ENCODE data around the gene ELMO1. TPM values are rescaled to one million over a fixed set of nuclear protein-coding genes. Genes with fewer than 3 reads are reported as not detected.

Gene ELMO1
- total RNA-seq, 1 donor from 2014 or later: 151 TPM

GRCh38 chr7:36887969-36888368 lies 560.7 kb downstream of the ELMO1 start:
- DNase-seq (ENCODE audit: low spot score): no peak
- H3K36me3 Mint-ChIP-seq (ENCODE audit: low read depth, unreplicated experiment): peaks cover 48% of the 10 kb centered on the region
- no peaks in the 10 kb centered on the region for H3K9me3 Mint-ChIP-seq (ENCODE audit: unreplicated experiment)
- no peak for TF ChIP-seq CTCF (IDR thresholded peaks at IDR 0.05; ENCODE audit: unreplicated experiment)
- peaks cover 3% of the 10 kb centered on the region for H3K27me3 Mint-ChIP-seq (ENCODE audit: unreplicated experiment)
- no peak overlapping the region for H3K27ac Mint-ChIP-seq (ENCODE audit: unreplicated experiment)
- no peak overlapping the region for H3K4me3 Mint-ChIP-seq (ENCODE audit: unreplicated experiment)
- no peaks in the 10 kb centered on the region for H3K4me1 Mint-ChIP-seq (ENCODE audit: unreplicated experiment)

- no peak overlapping the region for H3K4me3 Mint-ChIP-seq (ENCODE audit: unreplicated experiment)
- no peak for TF ChIP-seq CTCF (IDR thresholded peaks at IDR 0.05; ENCODE audit: unreplicated experiment)
- H3K27me3 Mint-ChIP-seq (ENCODE audit: unreplicated experiment): peaks cover 3% of the 10 kb centered on the region
- no peak for DNase-seq (ENCODE audit: low spot score)
- no peak overlapping the region for H3K27ac Mint-ChIP-seq (ENCODE audit: unreplicated experiment)
- H3K9me3 Mint-ChIP-seq (ENCODE audit: unreplicated experiment): no peaks in the 10 kb centered on the region
- H3K4me1 Mint-ChIP-seq (ENCODE audit: unreplicated experiment): no peaks in the 10 kb centered on the region
- H3K36me3 Mint-ChIP-seq (ENCODE audit: low read depth, unreplicated experiment): peaks cover 47% of the 10 kb centered on the region
Observed at GRCh38 chr7:36887233-36887632, 561.4 kb downstream of the ELMO1 start.

GRCh38 chr7:36884910-36885309 lies 563.8 kb downstream of the ELMO1 start:
- Mint-ChIP-seq H3K27me3 (ENCODE audit: unreplicated experiment) (no peaks in the 10 kb centered on the region), H3K4me3 (ENCODE audit: unreplicated experiment) (no peak overlapping the region), H3K27ac (ENCODE audit: unreplicated experiment) (no peak overlapping the region), H3K9me3 (ENCODE audit: unreplicated experiment) (no peaks in the 10 kb centered on the region), H3K4me1 (ENCODE audit: unreplicated experiment) (no peaks in the 10 kb centered on the region), H3K36me3 (ENCODE audit: low read depth, unreplicated experiment) (peaks cover 47% of the 10 kb centered on the region)
- TF ChIP-seq CTCF (IDR thresholded peaks at IDR 0.05; ENCODE audit: unreplicated experiment): no peak
- no peak for DNase-seq (ENCODE audit: low spot score)

GRCh38 chr7:36884351-36884750 lies 564.3 kb downstream of the ELMO1 start:
- H3K9me3 Mint-ChIP-seq (ENCODE audit: unreplicated experiment): no peaks in the 10 kb centered on the region
- no peak for DNase-seq (ENCODE audit: low spot score)
- H3K4me1 Mint-ChIP-seq (ENCODE audit: unreplicated experiment): no peaks in the 10 kb centered on the region
- peaks cover 50% of the 10 kb centered on the region for H3K36me3 Mint-ChIP-seq (ENCODE audit: low read depth, unreplicated experiment)
- peaks cover 3% of the 10 kb centered on the region for H3K27me3 Mint-ChIP-seq (ENCODE audit: unreplicated experiment)
- no peak overlapping the region for H3K4me3 Mint-ChIP-seq (ENCODE audit: unreplicated experiment)
- TF ChIP-seq CTCF (IDR thresholded peaks at IDR 0.05; ENCODE audit: unreplicated experiment): no peak
- no peak overlapping the region for H3K27ac Mint-ChIP-seq (ENCODE audit: unreplicated experiment)

GRCh38 chr7:36881233-36881874 lies 567.3 kb downstream of the ELMO1 start:
- TF ChIP-seq CTCF (IDR thresholded peaks at IDR 0.05; ENCODE audit: unreplicated experiment): no peak
- Mint-ChIP-seq H3K4me1 (ENCODE audit: unreplicated experiment) (no peaks in the 10 kb centered on the region), H3K27me3 (ENCODE audit: unreplicated experiment) (peaks cover 5% of the 10 kb centered on the region), H3K36me3 (ENCODE audit: low read depth, unreplicated experiment) (peaks cover 56% of the 10 kb centered on the region), H3K27ac (ENCODE audit: unreplicated experiment) (no peak overlapping the region), H3K4me3 (ENCODE audit: unreplicated experiment) (no peak overlapping the region), H3K9me3 (ENCODE audit: unreplicated experiment) (no peaks in the 10 kb centered on the region)
- no peak for DNase-seq (ENCODE audit: low spot score)

Data from endothelial cell (in vitro differentiated cells).